ENCODE data around the gene OSBPL8. TPM values are rescaled to one million over a fixed set of nuclear protein-coding genes. Genes with fewer than 3 reads are reported as not detected.

Gene OSBPL8
- total and polyA plus RNA-seq, 4 donors, result 8.6 to 114 (median 53.3) TPM

DNA sequence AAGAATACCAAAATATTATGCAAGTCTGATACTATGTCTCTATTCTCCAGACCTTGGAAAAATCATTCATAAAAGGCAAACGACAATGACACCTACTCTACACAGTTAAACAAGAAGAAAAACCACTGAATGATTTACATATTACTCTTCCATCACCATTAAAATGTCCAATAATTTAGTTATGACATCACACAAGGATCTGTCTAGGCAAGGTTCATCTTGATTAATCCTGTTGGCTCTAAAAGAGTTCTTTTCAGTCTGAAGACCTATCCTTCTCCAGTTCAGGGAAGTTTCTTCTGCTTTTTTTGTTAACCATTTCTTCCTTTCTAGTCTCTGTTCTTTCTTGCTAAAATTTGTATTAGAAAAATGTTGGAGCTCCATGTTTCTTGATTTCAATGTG is 64.0 kb downstream of the OSBPL8 start:
- H3K9ac ChIP-seq (ENCODE audit: insufficient read depth in 1 of 2, low read length in 2 of 2), result no peak overlapping the region
- TF ChIP-seq, protein P1, sequence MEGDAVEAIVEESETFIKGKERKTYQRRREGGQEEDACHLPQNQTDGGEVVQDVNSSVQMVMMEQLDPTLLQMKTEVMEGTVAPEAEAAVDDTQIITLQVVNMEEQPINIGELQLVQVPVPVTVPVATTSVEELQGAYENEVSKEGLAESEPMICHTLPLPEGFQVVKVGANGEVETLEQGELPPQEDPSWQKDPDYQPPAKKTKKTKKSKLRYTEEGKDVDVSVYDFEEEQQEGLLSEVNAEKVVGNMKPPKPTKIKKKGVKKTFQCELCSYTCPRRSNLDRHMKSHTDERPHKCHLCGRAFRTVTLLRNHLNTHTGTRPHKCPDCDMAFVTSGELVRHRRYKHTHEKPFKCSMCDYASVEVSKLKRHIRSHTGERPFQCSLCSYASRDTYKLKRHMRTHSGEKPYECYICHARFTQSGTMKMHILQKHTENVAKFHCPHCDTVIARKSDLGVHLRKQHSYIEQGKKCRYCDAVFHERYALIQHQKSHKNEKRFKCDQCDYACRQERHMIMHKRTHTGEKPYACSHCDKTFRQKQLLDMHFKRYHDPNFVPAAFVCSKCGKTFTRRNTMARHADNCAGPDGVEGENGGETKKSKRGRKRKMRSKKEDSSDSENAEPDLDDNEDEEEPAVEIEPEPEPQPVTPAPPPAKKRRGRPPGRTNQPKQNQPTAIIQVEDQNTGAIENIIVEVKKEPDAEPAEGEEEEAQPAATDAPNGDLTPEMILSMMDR (IDR thresholded peaks at IDR 0.05; ENCODE audit: control extremely low read depth, extremely low read depth), result no peak
- H3K4me3 ChIP-seq, result no peak overlapping the region
- peaks cover 0 to 4% (median 2%) of the 10 kb centered on the region in 4 donors for H3K36me3 ChIP-seq (ENCODE audit: control insufficient read depth in 4 of 4, insufficient read depth in 4 of 4, low read length in 4 of 4)
- WGBS, 2 donors, result 88 to 98% methylated on average over 1 of the region's 1 CpG
- DNase-seq, result no peak
- H3K27me3 ChIP-seq (ENCODE audit: control insufficient read depth in 3 of 3, insufficient read depth in 3 of 3, low read length in 2 of 3), result no peaks in the 10 kb centered on the region
- H3K4me1 ChIP-seq (ENCODE audit: control insufficient read depth in 5 of 5, insufficient read depth in 5 of 5, low read length in 5 of 5), result peaks cover 0 to 3% (median 0%) of the 10 kb centered on the region in 5 donors
- H3K9me3 ChIP-seq (ENCODE audit: control insufficient read depth in 4 of 4, insufficient read depth in 3 of 4, low read length in 3 of 4), result peaks cover 0 to 10% (median 2%) of the 10 kb centered on the region in 4 donors
- no peak overlapping the region for H3K27ac ChIP-seq (ENCODE audit: low read depth in 1 of 2, low read length in 1 of 2)
- ATAC-seq (ENCODE audit: insufficient read depth, low FRiP score), result no peak

DNA sequence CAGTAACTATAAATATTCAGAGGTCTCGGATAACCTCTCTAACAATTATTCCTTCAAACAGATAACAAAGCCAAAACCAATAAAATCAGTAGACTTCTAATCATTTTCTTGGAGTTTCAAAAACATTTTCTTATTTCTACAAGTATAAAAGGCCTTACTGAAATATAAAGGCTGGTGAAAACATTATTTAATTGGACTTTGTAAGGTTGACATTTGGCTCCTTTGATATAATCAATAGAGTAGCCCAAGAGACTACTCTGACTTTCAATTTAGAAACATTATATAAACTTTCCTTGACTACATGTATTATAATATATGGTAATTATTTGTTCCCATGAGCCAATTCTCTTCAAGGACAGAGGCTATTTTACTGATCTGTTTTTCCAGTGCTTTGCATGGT is 68.3 kb downstream of the OSBPL8 start:
- no peaks in the 10 kb centered on the region for H3K27me3 ChIP-seq (ENCODE audit: control insufficient read depth in 3 of 3, insufficient read depth in 3 of 3, low read length in 2 of 3)
- H3K4me1 ChIP-seq (ENCODE audit: control insufficient read depth in 5 of 5, insufficient read depth in 5 of 5, low read length in 5 of 5), result peaks cover 0 to 9% (median 0%) of the 10 kb centered on the region in 5 donors
- H3K27ac ChIP-seq (ENCODE audit: low read depth in 1 of 2, low read length in 1 of 2), result no peak overlapping the region
- H3K9ac ChIP-seq (ENCODE audit: insufficient read depth in 1 of 2, low read length in 2 of 2), result no peak overlapping the region
- ATAC-seq (ENCODE audit: insufficient read depth, low FRiP score) (no peak), DNase-seq (no peak)
- WGBS, 2 donors, result 100% methylated on average over 1 of the region's 1 CpG
- H3K4me3 ChIP-seq, result no peak overlapping the region
- H3K9me3 ChIP-seq (ENCODE audit: control insufficient read depth in 4 of 4, insufficient read depth in 3 of 4, low read length in 3 of 4), result peaks cover 0 to 10% (median 2%) of the 10 kb centered on the region in 4 donors
- H3K36me3 ChIP-seq (ENCODE audit: control insufficient read depth in 4 of 4, insufficient read depth in 4 of 4, low read length in 4 of 4), result peaks cover 0 to 5% (median 4%) of the 10 kb centered on the region in 4 donors
- TF ChIP-seq, protein P1 (IDR thresholded peaks at IDR 0.05; ENCODE audit: control extremely low read depth, extremely low read depth), result no peak

DNA sequence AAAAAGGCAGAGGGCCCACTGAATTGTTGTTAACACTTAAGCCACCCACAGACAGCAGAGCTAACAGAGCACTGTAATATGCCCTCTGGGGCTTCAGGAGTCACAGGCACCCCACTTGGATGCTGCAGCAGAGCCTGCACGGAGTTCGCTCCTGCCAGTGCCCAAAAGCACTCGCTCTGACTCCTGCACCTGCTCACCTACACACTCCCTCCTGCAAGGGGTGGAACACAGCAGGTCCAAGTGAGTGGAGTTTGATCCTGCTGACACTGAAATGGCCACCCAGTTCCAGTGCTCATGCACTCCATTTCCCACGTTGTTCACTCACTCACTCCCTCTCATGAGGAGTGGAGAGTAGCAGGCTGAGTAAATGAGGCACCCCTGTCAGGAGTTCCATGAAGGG is 68.8 kb downstream of the OSBPL8 start:
- 97% methylated on average over 4 of the region's 4 CpGs for WGBS, 2 donors

More for the DNA sequence above, 68.8 kb downstream of the OSBPL8 start:
- peaks cover 0 to 9% (median 0%) of the 10 kb centered on the region in 5 donors for H3K4me1 ChIP-seq (ENCODE audit: control insufficient read depth in 5 of 5, insufficient read depth in 5 of 5, low read length in 5 of 5)
- no peaks in the 10 kb centered on the region for H3K27me3 ChIP-seq (ENCODE audit: control insufficient read depth in 3 of 3, insufficient read depth in 3 of 3, low read length in 2 of 3)
- TF ChIP-seq, protein P1 (IDR thresholded peaks at IDR 0.05; ENCODE audit: control extremely low read depth, extremely low read depth), result no peak
- peaks cover 0 to 5% (median 4%) of the 10 kb centered on the region in 4 donors for H3K36me3 ChIP-seq (ENCODE audit: control insufficient read depth in 4 of 4, insufficient read depth in 4 of 4, low read length in 4 of 4)
- no peak for DNase-seq
- H3K9me3 ChIP-seq (ENCODE audit: control insufficient read depth in 4 of 4, insufficient read depth in 3 of 4, low read length in 3 of 4), result peaks cover 0 to 10% (median 2%) of the 10 kb centered on the region in 4 donors
- H3K9ac ChIP-seq (ENCODE audit: insufficient read depth in 1 of 2, low read length in 2 of 2), result no peak overlapping the region
- ATAC-seq (ENCODE audit: insufficient read depth, low FRiP score), result no peak
- no peak overlapping the region for H3K27ac ChIP-seq (ENCODE audit: low read depth in 1 of 2, low read length in 1 of 2)
- no peak overlapping the region for H3K4me3 ChIP-seq
